GM19467 (cell line): ENCODE data around the gene TANGO6.
"Not testable (repeated sequence)": the region's sequence is repeated elsewhere in the genome, so short reads cannot be mapped to it uniquely, and the experiment has no call there.

Source experiments
- ATAC-seq: cut with Tn5 transposase; IDR thresholded peaks from one replicate; pipeline ENCODE4 v1.9.1; 2021; ENCODE audit warnings: mild to moderate bottlenecking, moderate library complexity; ENCODE audit not compliant: unreplicated experiment

TANGO6 gene

GRCh38 chr16:68843482-68844210, at the start of gene TANGO6:
Gene TANGO6 (plus strand): TSS chr16:68843531. CDS start chr16:68843618, 87 bp downstream.
- ATAC-seq, result peak; percentile 67

DNA sequence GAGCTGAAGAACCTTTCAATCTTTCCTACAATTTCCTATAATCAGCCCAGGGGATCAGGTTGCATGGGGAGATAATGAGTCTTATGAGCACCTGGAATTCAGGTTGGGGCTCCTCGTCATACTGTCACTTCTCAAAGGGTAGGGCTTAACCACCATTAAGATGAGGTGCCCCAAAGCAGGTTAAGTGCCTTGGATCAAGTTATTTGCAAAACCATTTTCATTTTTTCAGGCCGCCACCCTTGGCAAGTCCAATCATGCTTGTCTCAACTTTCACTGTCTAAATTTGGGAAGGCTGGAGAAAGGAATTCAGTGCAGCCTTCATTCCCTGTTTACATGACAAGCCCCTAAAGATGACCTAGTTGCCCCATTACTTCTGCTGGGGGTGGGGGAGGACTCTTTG, 44.9 kb upstream of the TANGO6 start:
- no peak for ATAC-seq

DNA sequence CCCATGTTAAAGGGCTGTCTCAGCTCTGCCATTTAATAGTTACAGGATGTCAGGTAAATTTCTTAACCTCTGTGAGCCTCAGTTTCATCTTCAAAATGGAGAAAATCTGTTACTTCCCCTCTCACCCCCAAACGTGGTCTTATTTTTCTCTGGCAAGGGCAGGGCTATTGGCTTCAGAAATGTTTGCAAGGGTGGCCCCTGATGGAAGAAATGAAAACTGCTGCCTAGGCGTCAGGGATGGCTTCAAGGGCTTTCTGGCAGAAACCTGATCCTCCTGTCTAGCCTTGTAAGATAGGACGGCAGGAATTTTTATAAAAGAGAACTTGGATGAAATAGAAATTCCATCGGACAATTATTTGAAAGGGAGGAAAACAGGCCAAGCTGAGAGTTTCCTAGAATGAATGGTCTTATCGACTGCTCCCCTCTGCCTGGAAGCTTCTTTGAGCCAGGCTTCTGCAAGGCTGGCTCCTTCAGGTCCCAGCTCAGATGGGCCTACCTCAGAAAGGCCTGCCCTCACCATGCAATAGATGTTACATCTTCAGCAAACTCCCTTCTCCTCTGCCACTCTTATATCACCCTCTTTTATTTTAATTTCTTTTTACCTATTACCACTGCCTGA, 43.0 kb upstream of the TANGO6 start:
- peak; percentile 58 for ATAC-seq

DNA sequence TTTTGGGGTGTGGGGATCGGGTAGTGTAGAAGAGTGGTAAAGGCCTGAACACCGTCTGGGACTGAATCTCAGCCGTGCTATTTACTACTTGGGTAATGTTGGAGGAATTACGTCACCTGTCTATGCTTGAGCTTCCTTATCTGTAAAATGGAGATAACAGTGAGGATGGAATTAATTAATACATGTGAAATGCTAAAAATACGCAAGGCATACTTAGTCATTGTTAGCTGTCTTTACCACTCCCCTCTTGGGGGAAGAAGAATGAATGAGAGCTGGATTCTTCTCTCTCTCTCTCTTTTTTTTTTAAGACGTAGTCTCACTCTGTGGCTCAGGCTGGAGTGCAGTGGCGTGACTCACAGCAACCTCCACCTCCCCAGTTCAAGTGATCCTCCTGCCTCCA, 41.1 kb upstream of the TANGO6 start:
- no peak for ATAC-seq

DNA sequence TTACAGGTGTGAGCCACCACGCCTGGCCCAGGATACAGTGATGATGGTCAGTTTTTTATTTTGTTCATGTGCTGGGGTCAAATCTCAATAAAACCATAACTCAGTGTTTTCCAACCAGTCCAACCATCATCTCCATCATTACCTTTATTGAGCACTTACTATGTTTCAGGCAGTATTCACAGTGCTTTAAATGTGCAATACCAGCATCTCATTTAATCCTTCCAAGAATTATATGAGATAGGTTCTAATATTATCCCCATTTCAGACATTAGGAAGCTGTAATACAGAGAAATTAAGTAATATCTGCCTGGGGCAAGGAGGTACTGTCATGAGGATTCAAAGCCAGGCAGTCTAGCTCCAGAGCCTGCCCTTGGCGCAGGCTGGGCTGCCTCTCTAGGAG, 36.9 kb upstream of the TANGO6 start:
- no peak for ATAC-seq

DNA sequence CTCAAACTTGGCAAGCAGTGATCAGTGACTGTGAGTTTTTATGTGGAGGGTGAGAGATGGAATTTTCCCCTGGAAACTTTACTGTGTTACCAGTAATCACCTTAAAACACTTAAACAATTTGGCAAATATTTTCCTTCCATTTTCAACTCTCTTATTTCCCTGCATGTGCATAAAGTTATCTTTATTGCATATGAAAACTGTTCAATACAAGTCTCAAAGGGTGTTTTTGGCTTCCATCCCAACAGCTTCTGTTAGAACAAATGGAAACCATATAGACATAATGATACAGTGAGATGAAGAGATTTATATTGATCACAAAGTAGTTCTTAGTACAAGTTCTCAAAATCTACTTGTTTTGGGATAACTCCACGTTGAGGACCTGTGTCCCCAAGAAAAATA, 36.4 kb upstream of the TANGO6 start:
- no peak for ATAC-seq

DNA sequence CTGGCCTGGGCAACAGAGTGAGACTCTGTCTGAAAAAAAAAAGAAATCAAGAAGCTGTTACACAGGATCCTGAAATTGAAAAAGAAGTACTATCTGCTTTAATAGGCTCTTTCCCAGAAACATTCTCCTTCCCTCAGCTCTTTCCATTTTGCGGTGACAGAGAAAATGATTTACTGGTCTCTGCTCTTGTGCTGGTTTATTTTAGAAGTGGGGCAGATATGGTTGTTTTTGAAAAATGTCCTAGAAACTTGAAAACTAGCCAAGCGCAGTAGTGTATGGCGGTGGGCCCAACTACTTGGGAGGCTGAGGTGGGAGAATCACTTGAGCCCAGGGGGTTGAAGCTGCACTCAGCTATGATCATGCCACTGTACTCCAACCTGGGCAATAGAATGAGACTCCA, 28.8 kb upstream of the TANGO6 start:
- ATAC-seq, result no peak

- no peak for ATAC-seq
Observed at GRCh38 chr16:68823401-68824135, 19.8 kb upstream of the TANGO6 start.

GRCh38 chr16:68825427-68825826, 17.9 kb upstream of the TANGO6 start:
- no peak for ATAC-seq

GRCh38 chr16:68826652-68827051, 16.7 kb upstream of the TANGO6 start:
- no peak for ATAC-seq

DNA sequence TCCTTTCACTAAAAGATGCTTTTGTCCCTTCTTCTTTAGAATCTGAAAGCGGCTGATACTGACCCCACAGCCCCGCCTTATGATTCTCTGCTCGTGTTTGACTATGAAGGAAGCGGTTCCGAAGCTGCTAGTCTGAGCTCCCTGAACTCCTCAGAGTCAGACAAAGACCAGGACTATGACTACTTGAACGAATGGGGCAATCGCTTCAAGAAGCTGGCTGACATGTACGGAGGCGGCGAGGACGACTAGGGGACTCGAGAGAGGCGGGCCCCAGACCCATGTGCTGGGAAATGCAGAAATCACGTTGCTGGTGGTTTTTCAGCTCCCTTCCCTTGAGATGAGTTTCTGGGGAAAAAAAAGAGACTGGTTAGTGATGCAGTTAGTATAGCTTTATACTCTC, 10.1 kb upstream of the TANGO6 start:
- no peak for ATAC-seq

- ATAC-seq, result no peak
Observed at GRCh38 chr16:68834550-68834949, 8.8 kb upstream of the TANGO6 start.

GRCh38 chr16:68835970-68836369, 7.4 kb upstream of the TANGO6 start:
- ATAC-seq, result no peak

GRCh38 chr16:68839831-68840230, 3.5 kb upstream of the TANGO6 start:
- ATAC-seq, result no peak

DNA sequence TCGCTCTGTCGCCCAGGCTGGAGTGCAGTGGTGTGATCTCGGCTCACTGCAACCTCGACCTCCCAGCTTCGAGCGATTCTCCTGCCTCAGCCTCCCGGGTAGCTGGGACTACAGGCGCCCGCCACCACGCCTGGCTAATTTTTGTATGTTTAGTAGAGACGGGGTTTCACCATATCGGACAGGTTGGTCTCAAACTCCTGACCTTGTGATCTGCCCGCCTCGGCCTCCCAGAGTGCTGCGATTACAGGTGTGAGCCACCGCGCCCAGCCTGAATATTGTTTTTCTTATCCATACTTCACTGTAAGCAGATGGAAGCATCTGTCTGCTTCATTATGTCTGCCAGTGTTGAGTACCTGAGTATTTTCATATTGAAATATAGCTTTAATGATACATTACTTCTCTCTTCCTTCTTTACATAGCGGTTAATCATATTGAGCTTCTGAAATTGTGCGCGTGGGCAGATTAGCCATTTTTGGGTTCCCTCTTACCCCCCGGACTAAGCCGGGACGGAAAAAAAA, 308 bp upstream of the TANGO6 start:
- not testable (repeated sequence) for ATAC-seq

DNA sequence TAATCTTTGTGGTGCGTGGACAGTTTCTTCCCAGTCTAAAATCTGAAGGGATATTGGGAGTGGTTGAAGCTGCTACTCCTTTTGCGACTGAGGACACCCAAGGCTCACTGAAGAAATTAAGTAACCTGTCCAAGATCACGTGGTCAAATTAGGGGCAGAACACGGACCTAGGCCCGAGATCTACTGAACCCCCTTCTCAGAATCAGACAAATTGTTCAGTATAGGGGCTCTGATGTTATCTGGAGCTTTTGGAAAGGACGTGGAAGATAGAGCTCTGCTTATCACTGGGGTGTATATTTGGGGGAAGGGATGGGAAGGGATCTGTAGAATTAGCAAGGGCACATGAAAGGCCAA, 857 bp downstream of the TANGO6 start:
- ATAC-seq, result no peak

DNA sequence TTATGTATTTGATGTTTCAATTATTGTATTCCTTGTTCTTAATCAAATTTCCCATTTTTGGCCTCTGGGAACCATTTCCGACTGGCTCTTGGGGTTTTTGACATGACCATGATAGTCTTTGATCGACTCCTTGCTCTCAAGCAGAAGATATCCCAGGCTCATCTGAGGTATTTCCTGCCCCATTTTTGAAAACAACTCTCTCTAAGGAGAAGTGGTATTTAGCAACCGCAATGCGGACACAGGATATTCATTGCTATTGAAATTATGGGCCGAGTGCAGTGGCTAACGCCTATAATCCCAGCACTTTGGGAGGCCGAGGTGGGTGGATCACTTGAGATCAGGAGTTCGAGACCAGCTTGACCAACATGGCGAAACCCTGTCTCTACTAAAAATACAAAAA, 5.5 kb downstream of the TANGO6 start:
- no peak for ATAC-seq

- ATAC-seq, result no peak
Observed at GRCh38 chr16:68850481-68850880, 7.2 kb downstream of the TANGO6 start.

DNA sequence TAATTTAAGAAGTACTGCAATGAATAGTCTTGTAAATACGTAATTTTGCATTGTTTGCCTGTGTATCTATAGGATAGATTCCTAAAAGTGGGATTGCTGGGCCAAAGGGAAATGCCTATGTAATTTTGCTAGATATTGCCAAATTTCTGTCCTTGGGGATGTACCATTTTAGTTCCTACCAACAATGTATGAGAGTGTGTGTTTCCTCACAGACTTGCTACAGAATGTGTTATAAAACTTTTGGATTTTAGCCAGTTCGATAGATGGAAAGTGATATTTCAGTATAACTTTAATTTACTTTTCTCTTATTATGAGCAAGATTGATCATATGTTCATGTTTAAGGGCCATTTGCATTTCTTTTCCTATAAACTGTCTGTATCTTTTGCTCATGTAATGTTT, 8.3 kb downstream of the TANGO6 start:
- ATAC-seq, result no peak

DNA sequence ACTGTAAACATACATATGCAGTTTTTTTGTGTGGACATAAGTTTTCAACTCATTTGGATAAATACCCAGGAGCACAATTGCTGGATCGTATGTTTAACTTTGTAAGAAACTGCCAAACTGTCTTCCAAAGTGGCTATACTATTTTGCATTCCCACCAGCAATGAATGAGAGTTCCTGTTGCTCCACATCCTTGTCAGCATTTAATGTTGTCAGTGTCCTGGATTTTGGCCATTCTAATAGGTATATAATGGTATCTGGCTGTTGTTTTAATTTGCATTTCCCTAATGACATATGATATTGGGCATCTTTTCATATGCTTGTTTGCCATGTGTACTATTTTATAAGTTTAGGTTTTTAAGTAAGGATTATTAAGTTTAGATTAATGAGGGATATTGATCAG, 14.1 kb downstream of the TANGO6 start:
- ATAC-seq, result no peak

- no peak for ATAC-seq
Observed at GRCh38 chr16:68859828-68860227, 16.5 kb downstream of the TANGO6 start.
